G401.6 (cell line): ENCODE results near the gene ELOVL1.
A peak's percentile ranks its signal among the peaks of the same experiment; 100 is the strongest.
"Not testable (repeated sequence)": the region's sequence is repeated elsewhere in the genome, so short reads cannot be mapped to it uniquely, and the experiment has no call there.

Experiments
- FAIRE-seq: peaks from 2 replicates; lab custom pipeline; 2012; peaks lifted over from hg19 to GRCh38; lab: Jason Lieb, UNC

Gene ELOVL1

GRCh38 chr1:43381612-43382011, 13.8 kb upstream of the ELOVL1 start:
- FAIRE-seq: no peak

- FAIRE-seq: no peak
Observed at GRCh38 chr1:43379476-43379875, 11.7 kb upstream of the ELOVL1 start.

GRCh38 chr1:43377831-43378230, 10.0 kb upstream of the ELOVL1 start:
- no peak for FAIRE-seq

- FAIRE-seq: no peak
Observed at GRCh38 chr1:43376723-43377235, 9.0 kb upstream of the ELOVL1 start.

- no peak for FAIRE-seq
Observed at GRCh38 chr1:43373066-43373940, 5.5 kb upstream of the ELOVL1 start.

GRCh38 chr1:43372172-43372571, 4.4 kb upstream of the ELOVL1 start:
- FAIRE-seq: no peak

- no peak for FAIRE-seq
Observed at GRCh38 chr1:43370564-43370963, 2.8 kb upstream of the ELOVL1 start.

GRCh38 chr1:43369779-43370178, 2.0 kb upstream of the ELOVL1 start:
- FAIRE-seq: not testable (repeated sequence)

- FAIRE-seq: no peak
Observed at GRCh38 chr1:43368646-43369020, 822 bp upstream of the ELOVL1 start.

- FAIRE-seq: no peak
Observed at GRCh38 chr1:43367026-43367903, 546 bp downstream of the ELOVL1 start.

GRCh38 chr1:43366601-43367025, 1.2 kb downstream of the ELOVL1 start:
- FAIRE-seq: no peak

GRCh38 chr1:43366179-43366578, 1.6 kb downstream of the ELOVL1 start:
- no peak for FAIRE-seq

GRCh38 chr1:43365678-43366077, 2.1 kb downstream of the ELOVL1 start:
- FAIRE-seq: no peak

- no peak for FAIRE-seq
Observed at GRCh38 chr1:43363935-43364525, 3.8 kb downstream of the ELOVL1 start.

GRCh38 chr1:43363283-43363934, 4.4 kb downstream of the ELOVL1 start:
- FAIRE-seq: no peak

GRCh38 chr1:43360616-43361015, 7.2 kb downstream of the ELOVL1 start:
- FAIRE-seq: no peak

GRCh38 chr1:43359696-43360095, 8.1 kb downstream of the ELOVL1 start:
- no peak for FAIRE-seq

GRCh38 chr1:43358746-43359693, 8.8 kb downstream of the ELOVL1 start, which contains the start of gene CDC20:
CDC20 (plus strand) TSS chr1:43358981; CDS start chr1:43359216, 235 bp downstream.
- peak; percentile 95 for FAIRE-seq

- FAIRE-seq: no peak
Observed at GRCh38 chr1:43358121-43358745, 9.6 kb downstream of the ELOVL1 start.

- no peak for FAIRE-seq
Observed at GRCh38 chr1:43357251-43357650, 10.6 kb downstream of the ELOVL1 start.
